Small intestine (tissue), 16 donors: Measurements from ENCODE around the gene CHCHD10. TPM values are rescaled to one million over a fixed set of nuclear protein-coding genes. Genes with fewer than 3 reads are reported as not detected.
A peak's percentile ranks its signal among the peaks of the same experiment; 100 is the strongest.

Source experiments
- DNase-seq, 2 donors: peaks; one replicate each; pipeline versions ENCODE4 v3.0.0 to v3.0.0-alpha.2; 2013
- FAIRE-seq: peaks from 2 replicates; lab custom pipeline; 2012; peaks lifted over from hg19 to GRCh38; lab: Jason Lieb, UNC
- H3K27ac ChIP-seq, 3 donors: one replicate each; pipeline ENCODE4 v1.5.1; 2013; ENCODE audit warnings: low read length in 2 of 3, mild to moderate bottlenecking in 2 of 3, control low read depth in 1 of 3, inconsistent platforms in 1 of 3, low read depth in 1 of 3, moderate library complexity in 1 of 3
- H3K27me3 ChIP-seq, 3 donors: one replicate each; pipeline ENCODE4 v1.6.1; 2013; ENCODE audit warnings: low read length in 3 of 3, inconsistent platforms in 1 of 3; ENCODE audit not compliant: control insufficient read depth in 3 of 3, insufficient read depth in 3 of 3
- H3K36me3 ChIP-seq, 3 donors: one replicate each; pipeline ENCODE4 v1.6.1; 2013; ENCODE audit warnings: low read length in 3 of 3, inconsistent platforms in 1 of 3, low read depth in 1 of 3, mild to moderate bottlenecking in 1 of 3, moderate library complexity in 1 of 3; ENCODE audit not compliant: control insufficient read depth in 3 of 3, insufficient read depth in 2 of 3
- H3K4me1 ChIP-seq, 3 donors: one replicate each; pipeline ENCODE4 v1.6.1; 2013; ENCODE audit warnings: low read length in 2 of 3, inconsistent platforms in 1 of 3, low read depth in 1 of 3, mild to moderate bottlenecking in 1 of 3, moderate library complexity in 1 of 3; ENCODE audit not compliant: control insufficient read depth in 3 of 3, insufficient read depth in 2 of 3
- H3K4me3 ChIP-seq, 3 donors: one replicate each; pipeline ENCODE4 v1.5.1; 2013; ENCODE audit warnings: low read length in 3 of 3, control low read depth in 1 of 3, inconsistent platforms in 1 of 3, low read depth in 1 of 3, mild to moderate bottlenecking in 1 of 3, moderate library complexity in 1 of 3
- H3K9me3 ChIP-seq, 2 donors: one replicate each; pipeline ENCODE4 v1.6.1; 2013; ENCODE audit warnings: low read depth in 1 of 2, low read length in 1 of 2; ENCODE audit not compliant: control insufficient read depth in 2 of 2, insufficient read depth in 1 of 2
- WGBS, 3 donors: extraction: QIAGEN DNeasy Blood & Tissue Kit; methylation state at CpG; one replicate each; pipeline ENCODE4 v1.1.7; 2013; 5-methylcytosine and 5-hydroxymethylcytosine counted together
- long read RNA-seq, 10 donors: transcript quantifications; one replicate each; lab custom pipeline, GENCODE V29; 2026
- polyA plus RNA-seq, 4 donors: library from polyadenylated mRNA; stranded (reverse) in 3 of 4; unstranded in 1 of 4; fragments of 200-250 nt in 3 of 4; fragments of 120-200 nt in 1 of 4; gene quantifications; one replicate each; pipeline versions ENCODE4 v1.2.1 to v1.2.3, GENCODE V29; 2013
- donor health status: healthy with polysubstance abuse.
- donor health status: control.
- donor health status: control.
- donor health status: Bipolar disorder and iron deficiency.
- donor health status: healthy.

The CHCHD10 gene
- polyA plus RNA-seq: 100 to 1,000 TPM in 3 of 4 donors, 10 to 100 TPM in 1; 53.5 to 544 (median 282) TPM
- long read RNA-seq, donor 1, transcript CHCHD10-202 (4 exons, 1,171 nt): major isoform, 99 of 120 reads
- long read RNA-seq, donor 1, transcript CHCHD10-205 (2 exons, 490 nt): minor isoform, 8 of 120 reads
- long read RNA-seq, donor 1, partial matches to known transcripts: 10 of 120 reads
- long read RNA-seq, donor 1, other reads (novel, unspliced or antisense): 0 of 120 reads
- long read RNA-seq, donor 2, transcript CHCHD10-202 (4 exons, 1,171 nt): major isoform, 29 of 37 reads
- long read RNA-seq, donor 2, partial matches to known transcripts: 5 of 37 reads
- long read RNA-seq, donor 2, other reads (novel, unspliced or antisense): 0 of 37 reads
- long read RNA-seq, donor 3, transcript CHCHD10-202 (4 exons, 1,171 nt): major isoform, 33 of 36 reads
- long read RNA-seq, donor 3, partial matches to known transcripts: 0 of 36 reads
- long read RNA-seq, donor 3, other reads (novel, unspliced or antisense): 0 of 36 reads
- long read RNA-seq, donor 4, partial matches to known transcripts: 0 of 1 reads
- long read RNA-seq, donor 4, other reads (novel, unspliced or antisense): 0 of 1 reads
- long read RNA-seq, donor 5, transcript CHCHD10-202 (4 exons, 1,171 nt): major isoform, 5 of 6 reads
- long read RNA-seq, donor 5, partial matches to known transcripts: 0 of 6 reads
- long read RNA-seq, donor 5, other reads (novel, unspliced or antisense): 0 of 6 reads
- long read RNA-seq, donor 6, transcript CHCHD10-202 (4 exons, 1,171 nt): major isoform, 55 of 62 reads
- long read RNA-seq, donor 6, partial matches to known transcripts: 0 of 62 reads
- long read RNA-seq, donor 6, other reads (novel, unspliced or antisense): 5 of 62 reads
- long read RNA-seq, donor 7, transcript CHCHD10-201 (4 exons, 691 nt): minor isoform, 7 of 1,084 reads
- long read RNA-seq, donor 7, transcript CHCHD10-205 (2 exons, 490 nt): minor isoform, 29 of 1,084 reads
- long read RNA-seq, donor 7, transcript CHCHD10-202 (4 exons, 1,171 nt): major isoform, 929 of 1,084 reads
- long read RNA-seq, donor 7, partial matches to known transcripts: 79 of 1,084 reads
- long read RNA-seq, donor 7, other reads (novel, unspliced or antisense): 38 of 1,084 reads
- long read RNA-seq, donor 8, transcript CHCHD10-202 (4 exons, 1,171 nt): major isoform, 5 of 7 reads
- long read RNA-seq, donor 8, partial matches to known transcripts: 0 of 7 reads
- long read RNA-seq, donor 8, other reads (novel, unspliced or antisense): 0 of 7 reads
- long read RNA-seq, donor 9, transcript CHCHD10-202 (4 exons, 1,171 nt): major isoform, 11 of 12 reads
- long read RNA-seq, donor 9, partial matches to known transcripts: 0 of 12 reads
- long read RNA-seq, donor 9, other reads (novel, unspliced or antisense): 0 of 12 reads
- long read RNA-seq, donor 10, transcript CHCHD10-202 (4 exons, 1,171 nt): major isoform, 68 of 70 reads
- long read RNA-seq, donor 10, partial matches to known transcripts: 0 of 70 reads
- long read RNA-seq, donor 10, other reads (novel, unspliced or antisense): 0 of 70 reads

- no peaks in the 10 kb centered on the region for H3K9me3 ChIP-seq
- peaks cover 2 to 26% (median 3%) of the 10 kb centered on the region in 3 donors for H3K4me1 ChIP-seq
- peak within 1 kb of the TSS; percentile 60 to 90 (median 90) for H3K4me3 ChIP-seq
- DNase-seq (peak; percentile 85 to 93), FAIRE-seq (no peak)
- 1 to 2% (median 2%) methylated on average over 43 to 63 of the region's 63 CpGs for WGBS, 3 donors
- no peaks in the 10 kb centered on the region for H3K27me3 ChIP-seq
- peaks cover 0 to 21% (median 2%) of the 10 kb centered on the region in 3 donors for H3K36me3 ChIP-seq
- H3K27ac ChIP-seq: peak within 1 kb of the TSS; percentile 68 to 84 (median 80)
Measured at GRCh38 chr22:23767673-23768548, at the start of gene CHCHD10. Gene CHCHD10, minus strand, starts transcription at chr22:23767972. Its CDS starts 98 bp downstream, at chr22:23767874.

- 92 to 97% (median 97%) methylated on average over 6 of the region's 6 CpGs for WGBS, 3 donors
- H3K4me1 ChIP-seq: no peaks in the 10 kb centered on the region
- no peak overlapping the region for H3K27ac ChIP-seq
Measured at GRCh38 chr22:23817146-23817545, 49.4 kb upstream of the CHCHD10 start.

GRCh38 chr22:23816156-23816976 lies 48.6 kb upstream of the CHCHD10 start:
- Histone ChIP-seq H3K27ac (no peak overlapping the region), H3K4me3 (no peak overlapping the region), H3K36me3 (peaks cover 16 to 72% (median 19%) of the 10 kb centered on the region in 3 donors), H3K27me3 (no peaks in the 10 kb centered on the region), H3K4me1 (no peaks in the 10 kb centered on the region), H3K9me3 (no peaks in the 10 kb centered on the region)
- DNase-seq: no peak
- FAIRE-seq: no peak
- 88 to 94% (median 94%) methylated on average over 18 of the region's 18 CpGs for WGBS, 3 donors

More at GRCh38 chr22:23817146-23817545, 49.4 kb upstream of the CHCHD10 start:
- H3K27me3 ChIP-seq: no peaks in the 10 kb centered on the region
- H3K4me3 ChIP-seq: no peak overlapping the region
- H3K9me3 ChIP-seq: no peaks in the 10 kb centered on the region
- FAIRE-seq (no peak), DNase-seq (no peak)
- peaks cover 18 to 80% (median 19%) of the 10 kb centered on the region in 3 donors for H3K36me3 ChIP-seq

- Histone ChIP-seq H3K27me3 (no peaks in the 10 kb centered on the region), H3K27ac (no peak overlapping the region), H3K4me3 (no peak overlapping the region), H3K36me3 (peaks cover 13 to 67% (median 13%) of the 10 kb centered on the region in 3 donors), H3K4me1 (no peaks in the 10 kb centered on the region), H3K9me3 (no peaks in the 10 kb centered on the region)
- WGBS, 3 donors: 85 to 88% (median 85%) methylated on average over 10 of the region's 10 CpGs
- FAIRE-seq (no peak), DNase-seq (no peak)
Measured at GRCh38 chr22:23815541-23816155, 47.9 kb upstream of the CHCHD10 start.

- Histone ChIP-seq H3K4me1 (no peaks in the 10 kb centered on the region), H3K36me3 (peaks cover 6 to 42% (median 9%) of the 10 kb centered on the region in 3 donors), H3K4me3 (no peak overlapping the region), H3K27me3 (no peaks in the 10 kb centered on the region), H3K27ac (no peak overlapping the region), H3K9me3 (no peaks in the 10 kb centered on the region)
- DNase-seq (no peak), FAIRE-seq (no peak)
- 95 to 97% (median 97%) methylated on average over 4 of the region's 4 CpGs for WGBS, 3 donors
Measured at GRCh38 chr22:23812378-23812777, 44.6 kb upstream of the CHCHD10 start.

GRCh38 chr22:23806837-23807236 lies 39.1 kb upstream of the CHCHD10 start:
- 92 to 100% (median 94%) methylated on average over 1 of the region's 1 CpG for WGBS, 3 donors
- H3K36me3 ChIP-seq: peaks cover 5 to 55% (median 10%) of the 10 kb centered on the region in 3 donors
- no peak for DNase-seq

More at GRCh38 chr22:23806837-23807236, 39.1 kb upstream of the CHCHD10 start:
- Histone ChIP-seq H3K27me3 (no peaks in the 10 kb centered on the region), H3K9me3 (no peaks in the 10 kb centered on the region), H3K27ac (no peak overlapping the region), H3K4me3 (no peak overlapping the region), H3K4me1 (no peaks in the 10 kb centered on the region)
- no peak for FAIRE-seq
